Neural cell (in vitro differentiated cells): ENCODE results near the gene GPAT3.

Experiments used
- CTCF ChIP-seq: fragments of 450-650 bp; IDR thresholded peaks from 2 replicates; pipeline ENCODE4 v1.5.1; 2014; ENCODE audit warnings: antibody characterized with exemption, mild to moderate bottlenecking, moderate library complexity; ENCODE audit not compliant: poor library complexity, severe bottlenecking
- EP300 ChIP-seq: fragments of 450-650 bp; conservative IDR thresholded peaks from 2 replicates; pipeline ENCODE4 v1.6.1; 2014; ENCODE audit warnings: antibody characterized with exemption, mild to moderate bottlenecking, moderate library complexity; ENCODE audit not compliant: poor library complexity, severe bottlenecking
- EZH2 ChIP-seq: fragments of 200-600, 300-800 bp; shearing (Covaris generic), sonication (generic); IDR thresholded peaks from 2 replicates; pipeline ENCODE4 v1.6.1; 2014; ENCODE audit warnings: antibody characterized with exemption, low read length, borderline replicate concordance, mild to moderate bottlenecking; ENCODE audit not compliant: insufficient read depth, poor library complexity, severe bottlenecking
- POLR2AphosphoS5 ChIP-seq: IDR thresholded peaks from 2 replicates; pipeline ENCODE4 v1.6.1; 2012
- RAD21 ChIP-seq: fragments of 450-650 bp; conservative IDR thresholded peaks from 2 replicates; pipeline ENCODE4 v1.6.1; 2014; ENCODE audit warnings: antibody characterized with exemption, mild to moderate bottlenecking, moderate library complexity
- SMC3 ChIP-seq: fragments of 450-650 bp; conservative IDR thresholded peaks from 2 replicates; pipeline ENCODE4 v1.6.1; 2014; ENCODE audit warnings: antibody characterized with exemption, mild to moderate bottlenecking, moderate library complexity; ENCODE audit not compliant: poor library complexity

- TF ChIP-seq CTCF (no peak), EZH2 (no peak), EP300 (no peak), POLR2AphosphoS5 (no peak), RAD21 (no peak), SMC3 (no peak)
These were observed 45.7 kb downstream of the GPAT3 start for GRCh38 chr4:83581411-83582288.
